ENCODE measurements around the gene ADGRG6.

- no peak for TF ChIP-seq CTCF (conservative IDR thresholded peaks at IDR 0.05; ENCODE audit: low read depth, low read length)
- no peak for TF ChIP-seq EZH2 (IDR thresholded peaks at IDR 0.05; ENCODE audit: borderline replicate concordance, low read depth, low read length, poor library complexity, severe bottlenecking)
Observed at GRCh38 chr6:142271476-142271875, 30.3 kb upstream of the ADGRG6 start.

All from A673 (cell line).